GM23338 (cell line): ENCODE measurements around the gene ZSCAN32. TPM values are rescaled to one million over a fixed set of nuclear protein-coding genes. Genes with fewer than 3 reads are reported as not detected.

Experiments
- ATAC-seq: fragments of 200-7000 bp; cut with Tn5 transposase; 3 replicates; pipeline ENCODE4 v1.9.1; 2020
- DNase-seq: peaks from one replicate; pipeline ENCODE4 v3.0.0-alpha.2; 2015; ENCODE audit warnings: low spot score
- H2AFZ ChIP-seq: fragments of 200-600 bp; sonication (generic); 2 replicates; pipeline ENCODE4 v1.8.0; 2016; ENCODE audit warnings: antibody characterized with exemption, mild to moderate bottlenecking, moderate library complexity
- H3F3A ChIP-seq: fragments of 200-600 bp; sonication (generic); replicated peaks from 2 replicates; pipeline ENCODE4 v1.8.0; 2017; ENCODE audit warnings: antibody characterized with exemption, mixed run types, low read depth
- H3K27ac ChIP-seq: fragments of 200-600 bp; sonication (generic); 2 replicates; pipeline ENCODE4 v1.6.1; 2016; ENCODE audit warnings: low read depth
- H3K27me3 ChIP-seq: fragments of 200-600 bp; sonication (generic); 2 replicates; pipeline ENCODE4 v1.8.0; 2016; ENCODE audit warnings: mild to moderate bottlenecking, mixed run types, moderate library complexity; ENCODE audit not compliant: insufficient read depth
- H3K36me3 ChIP-seq: fragments of 200-600 bp; sonication (generic); 2 replicates; pipeline ENCODE4 v1.8.0; 2016; ENCODE audit warnings: mild to moderate bottlenecking; ENCODE audit not compliant: insufficient read depth
- H3K4me1 ChIP-seq: fragments of 200-600 bp; sonication (generic); 2 replicates; pipeline ENCODE4 v1.8.0; 2016; ENCODE audit warnings: mild to moderate bottlenecking, moderate library complexity; ENCODE audit not compliant: insufficient read depth
- H3K4me2 ChIP-seq: fragments of 200-600 bp; sonication (generic); 2 replicates; pipeline ENCODE4 v1.7.1; 2017; ENCODE audit warnings: mixed run types
- H3K4me3 ChIP-seq: fragments of 200-600 bp; sonication (generic); 2 replicates; pipeline ENCODE4 v1.6.1; 2016; ENCODE audit warnings: mixed run types
- H3K79me2 ChIP-seq: fragments of 200-600 bp; sonication (generic); replicated peaks from 2 replicates; pipeline ENCODE4 v1.8.0; 2017; ENCODE audit warnings: mild to moderate bottlenecking; ENCODE audit not compliant: insufficient read depth
- H3K9me2 ChIP-seq: fragments of 200-600 bp; sonication (generic); 2 replicates; pipeline ENCODE4 v1.8.0; 2017; ENCODE audit not compliant: insufficient read depth
- H4K20me1 ChIP-seq: fragments of 200-600 bp; sonication (generic); replicated peaks from 2 replicates; pipeline ENCODE4 v1.8.0; 2017; ENCODE audit warnings: mild to moderate bottlenecking; ENCODE audit not compliant: insufficient read depth
- H3K27ac Mint-ChIP-seq: 2 replicates; pipeline ENCODE4 v1.8.0; 2020; ENCODE audit warnings: inconsistent platforms, mild to moderate bottlenecking, moderate library complexity, mixed read lengths
- H3K27me3 Mint-ChIP-seq: 3 replicates; pipeline ENCODE4 v1.8.0; 2022; ENCODE audit warnings: low read depth, mild to moderate bottlenecking, moderate library complexity, mixed read lengths, inconsistent platforms; ENCODE audit not compliant: insufficient read depth, poor library complexity
- H3K36me3 Mint-ChIP-seq: 3 replicates; pipeline ENCODE4 v1.8.0; 2021; ENCODE audit warnings: low read depth, mild to moderate bottlenecking, inconsistent platforms, moderate library complexity, mixed read lengths
- H3K4me1 Mint-ChIP-seq: 3 replicates; pipeline ENCODE4 v1.8.0; 2020; ENCODE audit warnings: mild to moderate bottlenecking, inconsistent platforms, mixed read lengths
- H3K4me3 Mint-ChIP-seq: 3 replicates; pipeline ENCODE4 v1.8.0; 2021; ENCODE audit warnings: moderate library complexity, mild to moderate bottlenecking, inconsistent platforms, mixed read lengths
- H3K9me3 Mint-ChIP-seq: 3 replicates; pipeline ENCODE4 v1.8.0; 2020; ENCODE audit warnings: moderate library complexity, mild to moderate bottlenecking, inconsistent platforms, mixed read lengths
- CREB1 ChIP-seq: fragments of 250-450 bp; sonication (Bioruptor Pico); IDR thresholded peaks from 2 replicates; pipeline ENCODE4 v1.5.0; 2020; ENCODE audit warnings: low read depth, mild to moderate bottlenecking, moderate library complexity
- ETS1 ChIP-seq: IDR thresholded peaks from 2 replicates; pipeline ENCODE4 v1.6.1; 2016; ENCODE audit warnings: antibody characterized with exemption
- EZH2 ChIP-seq: fragments of 200-600 bp; sonication (generic); IDR thresholded peaks from one replicate; pipeline ENCODE4 v1.8.0; 2017; ENCODE audit warnings: antibody characterized with exemption, mild to moderate bottlenecking, low read depth; ENCODE audit not compliant: unreplicated experiment
- EZH2phosphoT487 ChIP-seq: fragments of 200-600 bp; sonication (generic); IDR thresholded peaks from one replicate; pipeline ENCODE4 v1.8.1; 2018; ENCODE audit warnings: antibody characterized with exemption; ENCODE audit not compliant: unreplicated experiment
- JUNB ChIP-seq: IDR thresholded peaks from one replicate; pipeline ENCODE4 v1.6.1; 2016; ENCODE audit warnings: antibody characterized with exemption; ENCODE audit not compliant: unreplicated experiment
- NANOG ChIP-seq: IDR thresholded peaks from 2 replicates; pipeline ENCODE4 v1.6.1; 2016; ENCODE audit warnings: antibody characterized with exemption, borderline replicate concordance
- POLR2AphosphoS5 ChIP-seq: IDR thresholded peaks from 2 replicates; pipeline ENCODE4 v1.6.1; 2016; ENCODE audit warnings: antibody characterized with exemption, low read depth
- REST ChIP-seq: IDR thresholded peaks from one replicate; pipeline ENCODE4 v1.6.1; 2018; ENCODE audit warnings: antibody characterized with exemption; ENCODE audit not compliant: unreplicated experiment
- STAT1 ChIP-seq: IDR thresholded peaks from one replicate; pipeline ENCODE4 v1.6.1; 2016; ENCODE audit warnings: antibody characterized with exemption; ENCODE audit not compliant: unreplicated experiment
- ZNF114 ChIP-seq: fragments of 250-450 bp; sonication (Bioruptor Pico); IDR thresholded peaks from 2 replicates; pipeline ENCODE4 v1.5.0; 2020; ENCODE audit warnings: mild to moderate bottlenecking, moderate library complexity
- ZNF331 ChIP-seq: fragments of 250-450 bp; sonication (Bioruptor Pico); IDR thresholded peaks from 2 replicates; pipeline ENCODE4 v1.5.0; 2020; ENCODE audit warnings: low read depth, mild to moderate bottlenecking, moderate library complexity
- polyA plus RNA-seq: library from polyadenylated mRNA; unstranded; fragments of >200 nt; fragmentation: Nextera tagmentation; extraction: Ambion mirVana; gene quantifications from 2 replicates; pipeline ENCODE4 v1.2.1, GENCODE V29; 2016
- total RNA-seq: library from RNA; depleted of rRNA; stranded (reverse); fragments of >200 nt; shearing (Covaris generic); gene quantifications from 2 replicates; pipeline ENCODE4 v1.2.3, GENCODE V29; 2014
- TF ChIP-seq, protein P1 (sequence below): fragments of 250-450 bp; sonication (Bioruptor Pico); IDR thresholded peaks from 2 replicates; pipeline ENCODE4 v1.5.0; 2020; ENCODE audit warnings: mild to moderate bottlenecking, moderate library complexity
- TF ChIP-seq, protein P2 (sequence below), 2 experiments: fragments of 200-600 bp in 1 of 2; sonication (generic) in 1 of 2; conservative IDR thresholded peaks; 2 replicates each; pipeline versions ENCODE4 v1.5.1 to v1.6.1; 2016 to 2017; ENCODE audit warnings: antibody characterized with exemption in 2 of 2, low read depth in 2 of 2, mild to moderate bottlenecking in 2 of 2, moderate library complexity in 1 of 2

ZSCAN32 gene
- total and polyA plus RNA-seq, 2 experiments from 2014 or later = 11.7 to 19.2 TPM

DNA sequence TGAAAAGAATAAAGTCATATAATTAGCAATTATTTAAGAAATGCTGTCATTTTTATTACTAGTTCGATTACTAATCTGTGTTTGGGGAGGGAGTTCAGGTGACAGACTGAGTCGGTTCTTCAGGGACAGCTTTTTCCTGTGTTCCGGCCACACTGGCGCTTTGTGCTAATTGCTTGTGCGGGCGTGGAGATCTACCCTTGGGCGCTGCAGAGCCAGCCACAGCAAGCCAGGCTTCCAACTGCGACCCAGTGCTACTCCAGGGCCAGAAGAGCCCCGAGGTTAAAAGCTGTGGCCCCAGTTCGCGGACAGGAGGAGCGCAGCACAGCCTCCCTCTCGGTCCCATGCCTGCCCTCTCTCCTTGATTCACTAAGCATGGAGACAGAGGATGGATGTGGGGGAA lies 51.6 kb downstream of the ZSCAN32 start:
- Histone ChIP-seq H3K36me3 (no peaks in the 10 kb centered on the region), H3K27ac (no peak overlapping the region), H3F3A (no peaks in the 10 kb centered on the region), H3K4me3 (no peak overlapping the region), H2AFZ (no peak overlapping the region), H3K9me2 (no peaks in the 10 kb centered on the region), H3K79me2 (no peaks in the 10 kb centered on the region), H4K20me1 (no peaks in the 10 kb centered on the region), H3K4me2 (no peak overlapping the region), H3K27me3 (no peaks in the 10 kb centered on the region), H3K4me1 (no peaks in the 10 kb centered on the region)
- H3K27ac Mint-ChIP-seq = no peak overlapping the region
- H3K9me3 Mint-ChIP-seq = peaks cover 76% of the 10 kb centered on the region
- DNase-seq (no peak), ATAC-seq (no peak)
- no peak overlapping the region for H3K4me3 Mint-ChIP-seq
- H3K36me3 Mint-ChIP-seq = peaks cover 14% of the 10 kb centered on the region
- TF ChIP-seq ZNF114 (CRISPR knock-in tag) = no peak
- TF ChIP-seq EZH2phosphoT487 = no peak
- TF ChIP-seq JUNB = no peak
- no peak for TF ChIP-seq POLR2AphosphoS5
- TF ChIP-seq, protein P1, sequence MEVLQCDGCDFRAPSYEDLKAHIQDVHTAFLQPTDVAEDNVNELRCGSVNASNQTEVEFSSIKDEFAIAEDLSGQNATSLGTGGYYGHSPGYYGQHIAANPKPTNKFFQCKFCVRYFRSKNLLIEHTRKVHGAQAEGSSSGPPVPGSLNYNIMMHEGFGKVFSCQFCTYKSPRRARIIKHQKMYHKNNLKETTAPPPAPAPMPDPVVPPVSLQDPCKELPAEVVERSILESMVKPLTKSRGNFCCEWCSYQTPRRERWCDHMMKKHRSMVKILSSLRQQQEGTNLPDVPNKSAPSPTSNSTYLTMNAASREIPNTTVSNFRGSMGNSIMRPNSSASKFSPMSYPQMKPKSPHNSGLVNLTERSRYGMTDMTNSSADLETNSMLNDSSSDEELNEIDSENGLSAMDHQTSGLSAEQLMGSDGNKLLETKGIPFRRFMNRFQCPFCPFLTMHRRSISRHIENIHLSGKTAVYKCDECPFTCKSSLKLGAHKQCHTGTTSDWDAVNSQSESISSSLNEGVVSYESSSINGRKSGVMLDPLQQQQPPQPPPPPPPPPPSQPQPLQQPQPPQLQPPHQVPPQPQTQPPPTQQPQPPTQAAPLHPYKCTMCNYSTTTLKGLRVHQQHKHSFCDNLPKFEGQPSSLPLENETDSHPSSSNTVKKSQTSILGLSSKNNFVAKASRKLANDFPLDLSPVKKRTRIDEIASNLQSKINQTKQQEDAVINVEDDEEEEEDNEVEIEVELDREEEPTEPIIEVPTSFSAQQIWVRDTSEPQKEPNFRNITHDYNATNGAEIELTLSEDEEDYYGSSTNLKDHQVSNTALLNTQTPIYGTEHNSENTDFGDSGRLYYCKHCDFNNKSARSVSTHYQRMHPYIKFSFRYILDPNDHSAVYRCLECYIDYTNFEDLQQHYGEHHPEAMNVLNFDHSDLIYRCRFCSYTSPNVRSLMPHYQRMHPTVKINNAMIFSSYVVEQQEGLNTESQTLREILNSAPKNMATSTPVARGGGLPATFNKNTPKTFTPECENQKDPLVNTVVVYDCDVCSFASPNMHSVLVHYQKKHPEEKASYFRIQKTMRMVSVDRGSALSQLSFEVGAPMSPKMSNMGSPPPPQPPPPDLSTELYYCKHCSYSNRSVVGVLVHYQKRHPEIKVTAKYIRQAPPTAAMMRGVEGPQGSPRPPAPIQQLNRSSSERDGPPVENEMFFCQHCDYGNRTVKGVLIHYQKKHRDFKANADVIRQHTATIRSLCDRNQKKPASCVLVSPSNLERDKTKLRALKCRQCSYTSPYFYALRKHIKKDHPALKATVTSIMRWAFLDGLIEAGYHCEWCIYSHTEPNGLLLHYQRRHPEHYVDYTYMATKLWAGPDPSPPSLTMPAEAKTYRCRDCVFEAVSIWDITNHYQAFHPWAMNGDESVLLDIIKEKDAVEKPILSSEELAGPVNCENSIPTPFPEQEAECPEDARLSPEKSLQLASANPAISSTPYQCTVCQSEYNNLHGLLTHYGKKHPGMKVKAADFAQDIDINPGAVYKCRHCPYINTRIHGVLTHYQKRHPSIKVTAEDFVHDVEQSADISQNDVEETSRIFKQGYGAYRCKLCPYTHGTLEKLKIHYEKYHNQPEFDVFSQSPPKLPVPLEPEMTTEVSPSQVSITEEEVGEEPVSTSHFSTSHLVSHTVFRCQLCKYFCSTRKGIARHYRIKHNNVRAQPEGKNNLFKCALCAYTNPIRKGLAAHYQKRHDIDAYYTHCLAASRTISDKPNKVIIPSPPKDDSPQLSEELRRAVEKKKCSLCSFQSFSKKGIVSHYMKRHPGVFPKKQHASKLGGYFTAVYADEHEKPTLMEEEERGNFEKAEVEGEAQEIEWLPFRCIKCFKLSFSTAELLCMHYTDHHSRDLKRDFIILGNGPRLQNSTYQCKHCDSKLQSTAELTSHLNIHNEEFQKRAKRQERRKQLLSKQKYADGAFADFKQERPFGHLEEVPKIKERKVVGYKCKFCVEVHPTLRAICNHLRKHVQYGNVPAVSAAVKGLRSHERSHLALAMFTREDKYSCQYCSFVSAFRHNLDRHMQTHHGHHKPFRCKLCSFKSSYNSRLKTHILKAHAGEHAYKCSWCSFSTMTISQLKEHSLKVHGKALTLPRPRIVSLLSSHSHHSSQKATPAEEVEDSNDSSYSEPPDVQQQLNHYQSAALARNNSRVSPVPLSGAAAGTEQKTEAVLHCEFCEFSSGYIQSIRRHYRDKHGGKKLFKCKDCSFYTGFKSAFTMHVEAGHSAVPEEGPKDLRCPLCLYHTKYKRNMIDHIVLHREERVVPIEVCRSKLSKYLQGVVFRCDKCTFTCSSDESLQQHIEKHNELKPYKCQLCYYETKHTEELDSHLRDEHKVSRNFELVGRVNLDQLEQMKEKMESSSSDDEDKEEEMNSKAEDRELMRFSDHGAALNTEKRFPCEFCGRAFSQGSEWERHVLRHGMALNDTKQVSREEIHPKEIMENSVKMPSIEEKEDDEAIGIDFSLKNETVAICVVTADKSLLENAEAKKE (CRISPR knock-in tag) = no peak
- no peak for TF ChIP-seq ZNF331 (CRISPR knock-in tag)
- no peak for TF ChIP-seq NANOG
- no peak for TF ChIP-seq STAT1
- TF ChIP-seq, protein P2, sequence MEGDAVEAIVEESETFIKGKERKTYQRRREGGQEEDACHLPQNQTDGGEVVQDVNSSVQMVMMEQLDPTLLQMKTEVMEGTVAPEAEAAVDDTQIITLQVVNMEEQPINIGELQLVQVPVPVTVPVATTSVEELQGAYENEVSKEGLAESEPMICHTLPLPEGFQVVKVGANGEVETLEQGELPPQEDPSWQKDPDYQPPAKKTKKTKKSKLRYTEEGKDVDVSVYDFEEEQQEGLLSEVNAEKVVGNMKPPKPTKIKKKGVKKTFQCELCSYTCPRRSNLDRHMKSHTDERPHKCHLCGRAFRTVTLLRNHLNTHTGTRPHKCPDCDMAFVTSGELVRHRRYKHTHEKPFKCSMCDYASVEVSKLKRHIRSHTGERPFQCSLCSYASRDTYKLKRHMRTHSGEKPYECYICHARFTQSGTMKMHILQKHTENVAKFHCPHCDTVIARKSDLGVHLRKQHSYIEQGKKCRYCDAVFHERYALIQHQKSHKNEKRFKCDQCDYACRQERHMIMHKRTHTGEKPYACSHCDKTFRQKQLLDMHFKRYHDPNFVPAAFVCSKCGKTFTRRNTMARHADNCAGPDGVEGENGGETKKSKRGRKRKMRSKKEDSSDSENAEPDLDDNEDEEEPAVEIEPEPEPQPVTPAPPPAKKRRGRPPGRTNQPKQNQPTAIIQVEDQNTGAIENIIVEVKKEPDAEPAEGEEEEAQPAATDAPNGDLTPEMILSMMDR (conservative IDR thresholded peaks at IDR 0.05; ENCODE audit: low read depth in 2 of 2) = no peak
- no peak for TF ChIP-seq REST
- TF ChIP-seq CREB1 (CRISPR knock-in tag) = no peak
- no peak for TF ChIP-seq ETS1
- no peak for TF ChIP-seq EZH2
- no peaks in the 10 kb centered on the region for H3K4me1 Mint-ChIP-seq
- H3K27me3 Mint-ChIP-seq = peaks cover 2% of the 10 kb centered on the region
